Measurements from ENCODE around the gene EIF4EBP3. TPM values are rescaled to one million over a fixed set of nuclear protein-coding genes. Genes with fewer than 3 reads are reported as not detected.

EIF4EBP3 gene
- total RNA-seq, 1 experiment from 2014 or later: 7.7 TPM

DNA sequence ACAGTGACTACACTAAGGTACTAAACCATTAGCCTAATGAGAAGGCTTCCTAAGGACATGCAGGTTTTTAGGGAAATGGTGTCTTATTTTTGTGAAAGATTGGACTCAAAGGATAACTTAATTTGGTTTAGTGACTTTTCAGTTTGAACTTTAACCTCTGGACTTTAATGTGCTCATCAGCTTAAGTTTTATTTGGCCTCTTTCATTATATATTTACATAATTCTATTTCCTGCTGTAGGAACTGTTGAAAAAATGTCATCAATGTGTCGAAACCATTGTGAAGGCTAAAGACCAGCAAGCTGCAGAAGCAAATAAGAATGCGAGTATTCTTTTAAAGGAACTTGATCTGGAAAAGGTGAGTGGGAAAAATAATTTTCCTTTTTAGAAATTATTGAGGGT is 34.3 kb upstream of the EIF4EBP3 start:
- H3K36me3 Mint-ChIP-seq (ENCODE audit: insufficient read depth in 1 of 3, low read depth in 3 of 3): peaks cover 33 to 72% (median 58%) of the 10 kb centered on the region in 3 experiments; a peak in 6 of 7 replicates
- no CpG with 5 or more reads among the region's 2 CpGs for WGBS (ENCODE audit: extremely low coverage, insufficient read length, low lambda C conversion rate)

More for the DNA sequence above, 34.3 kb upstream of the EIF4EBP3 start:
- H4K5ac ChIP-seq (ENCODE audit: insufficient read length, low read depth, low read length): no peak overlapping the region
- H3T11ph ChIP-seq (ENCODE audit: low read length): no peak overlapping the region
- H2AFZ ChIP-seq (ENCODE audit: low read length): no peak overlapping the region
- no peak overlapping the region for H3K9ac ChIP-seq (ENCODE audit: extremely low read depth, insufficient read length, low read length)
- H2BK20ac ChIP-seq (ENCODE audit: low read depth, low read length, poor library complexity, severe bottlenecking): no peak overlapping the region
- H3K18ac ChIP-seq (ENCODE audit: insufficient read length, low read depth, low read length): no peak overlapping the region
- H4K20me1 ChIP-seq (ENCODE audit: control insufficient read depth, insufficient read depth, insufficient read length): no peaks in the 10 kb centered on the region
- Mint-ChIP-seq H3K9me3 (no peaks in the 10 kb centered on the region), H3K4me1 (no peaks in the 10 kb centered on the region), H3K27me3 (ENCODE audit: low read depth) (no peaks in the 10 kb centered on the region), H3K4me3 (no peak overlapping the region), H3K27ac (no peak overlapping the region)
- no peak overlapping the region for H3K56ac ChIP-seq (ENCODE audit: insufficient read length, low read depth, low read length)
- no peaks in the 10 kb centered on the region for H3K23me2 ChIP-seq (ENCODE audit: insufficient read length, low read depth, low read length, poor library complexity, severe bottlenecking)
- DNase-seq: no peak
- no peak overlapping the region for H2BK12ac ChIP-seq (ENCODE audit: insufficient read length, low read depth, low read length)
- no peak overlapping the region for H2BK120ac ChIP-seq (ENCODE audit: low read depth, low read length, poor library complexity, severe bottlenecking)
- TF ChIP-seq, protein P1, sequence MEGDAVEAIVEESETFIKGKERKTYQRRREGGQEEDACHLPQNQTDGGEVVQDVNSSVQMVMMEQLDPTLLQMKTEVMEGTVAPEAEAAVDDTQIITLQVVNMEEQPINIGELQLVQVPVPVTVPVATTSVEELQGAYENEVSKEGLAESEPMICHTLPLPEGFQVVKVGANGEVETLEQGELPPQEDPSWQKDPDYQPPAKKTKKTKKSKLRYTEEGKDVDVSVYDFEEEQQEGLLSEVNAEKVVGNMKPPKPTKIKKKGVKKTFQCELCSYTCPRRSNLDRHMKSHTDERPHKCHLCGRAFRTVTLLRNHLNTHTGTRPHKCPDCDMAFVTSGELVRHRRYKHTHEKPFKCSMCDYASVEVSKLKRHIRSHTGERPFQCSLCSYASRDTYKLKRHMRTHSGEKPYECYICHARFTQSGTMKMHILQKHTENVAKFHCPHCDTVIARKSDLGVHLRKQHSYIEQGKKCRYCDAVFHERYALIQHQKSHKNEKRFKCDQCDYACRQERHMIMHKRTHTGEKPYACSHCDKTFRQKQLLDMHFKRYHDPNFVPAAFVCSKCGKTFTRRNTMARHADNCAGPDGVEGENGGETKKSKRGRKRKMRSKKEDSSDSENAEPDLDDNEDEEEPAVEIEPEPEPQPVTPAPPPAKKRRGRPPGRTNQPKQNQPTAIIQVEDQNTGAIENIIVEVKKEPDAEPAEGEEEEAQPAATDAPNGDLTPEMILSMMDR (conservative IDR thresholded peaks at IDR 0.05): no peak
- H2AK5ac ChIP-seq (ENCODE audit: insufficient read length, low read length): no peak overlapping the region
- no peak overlapping the region for H2BK15ac ChIP-seq (ENCODE audit: low read depth, low read length)
- no peak overlapping the region for H3K4me2 ChIP-seq (ENCODE audit: insufficient read depth, insufficient read length, low read length)
- H3K4me1 ChIP-seq (ENCODE audit: insufficient read depth, low read length): no peaks in the 10 kb centered on the region
- H3K27me3 ChIP-seq (ENCODE audit: insufficient read depth, low read length): no peaks in the 10 kb centered on the region
- no peak overlapping the region for H3K14ac ChIP-seq (ENCODE audit: insufficient read depth, low read length)
- no peak overlapping the region for H3K27ac ChIP-seq (ENCODE audit: insufficient read length, low read depth, low read length)
- no peak overlapping the region for H4K8ac ChIP-seq (replicated peaks; ENCODE audit: insufficient read length, low read depth, low read length)
- no peak overlapping the region for H2BK5ac ChIP-seq (ENCODE audit: insufficient read length, low read length)
- no peak overlapping the region for H3K4ac ChIP-seq (ENCODE audit: low read depth, low read length)
- H3K79me1 ChIP-seq (ENCODE audit: insufficient read depth, low read depth, low read length, poor library complexity, severe bottlenecking): no peaks in the 10 kb centered on the region
- H4K91ac ChIP-seq (ENCODE audit: insufficient read length, low read depth, low read length): no peak overlapping the region
- H3K23ac ChIP-seq (ENCODE audit: insufficient read length, low read depth, low read length): no peak overlapping the region
- H3K79me2 ChIP-seq (ENCODE audit: insufficient read depth, low read length): no peaks in the 10 kb centered on the region
- H3K9me3 ChIP-seq (ENCODE audit: control insufficient read depth, low read depth, low read length): no peaks in the 10 kb centered on the region
